A673 (cell line): ENCODE measurements around the gene MDK. TPM values are rescaled to one million over a fixed set of nuclear protein-coding genes. Genes with fewer than 3 reads are reported as not detected.

Experiments
- BruUV-seq: library from RNA; stranded (reverse); fragments of 400-500 nt; replicated peaks from 2 replicates; lab custom pipeline; 2021; lab: Mats Ljungman, UMichigan
- CTCF ChIA-PET: fragments of 300-600 bp; sonication (Branson Sonifier 250); formaldehyde crosslinking; loops from one replicate; lab custom pipeline; 2022; ENCODE audit warnings: antibody characterized with exemption; lab: Charles Lee
- POLR2A ChIA-PET: fragments of 300-600 bp; sonication (Branson Sonifier 250); formaldehyde crosslinking; loops from one replicate; lab custom pipeline; 2022; ENCODE audit warnings: antibody characterized with exemption; ENCODE audit not compliant: low non-redundant PET; lab: Charles Lee
- DNase-seq: peaks from one replicate; pipeline ENCODE4 v3.0.0-alpha.2; 2015; ENCODE audit warnings: low spot score
- H3K27ac ChIP-seq: fragments of 200-600 bp; sonication (generic); 2 replicates; pipeline ENCODE4 v1.5.1; 2016; ENCODE audit warnings: mixed run types, low read depth, mild to moderate bottlenecking, mixed read lengths, antibody characterized with exemption, low read length; ENCODE audit not compliant: poor library complexity, severe bottlenecking
- H3K27me3 ChIP-seq: fragments of 200-600 bp; sonication (generic); replicated peaks from 2 replicates; pipeline ENCODE4 v1.6.1; 2017; ENCODE audit warnings: mixed run types, low read depth, mild to moderate bottlenecking, mixed read lengths, antibody characterized with exemption, low read length; ENCODE audit not compliant: insufficient read depth, poor library complexity
- H3K36me3 ChIP-seq: fragments of 200-600 bp; sonication (generic); 2 replicates; pipeline ENCODE4 v1.6.1; 2016; ENCODE audit warnings: mixed run types, mild to moderate bottlenecking, mixed read lengths, antibody characterized with exemption, low read length; ENCODE audit not compliant: insufficient read depth, poor library complexity, severe bottlenecking
- H3K4me1 ChIP-seq: fragments of 200-600 bp; sonication (generic); 2 replicates; pipeline ENCODE4 v1.6.1; 2017; ENCODE audit warnings: mixed run types, mild to moderate bottlenecking, mixed read lengths, antibody characterized with exemption, low read length; ENCODE audit not compliant: insufficient read depth, poor library complexity, severe bottlenecking
- H3K4me3 ChIP-seq: fragments of 200-600 bp; sonication (generic); 2 replicates; pipeline ENCODE4 v1.5.1; 2016; ENCODE audit warnings: low read depth, mixed run types, mild to moderate bottlenecking, mixed read lengths, low read length; ENCODE audit not compliant: poor library complexity, severe bottlenecking
- H3K9me3 ChIP-seq: fragments of 200-600 bp; sonication (generic); 2 replicates; pipeline ENCODE4 v1.6.1; 2016; ENCODE audit warnings: mixed run types, low read depth, mild to moderate bottlenecking, mixed read lengths, antibody characterized with exemption, low read length; ENCODE audit not compliant: poor library complexity, severe bottlenecking
- CTCF ChIP-seq: fragments of 300-800, 200-600 bp; sonication (generic); conservative IDR thresholded peaks from 2 replicates; pipeline ENCODE4 v1.5.1; 2017; ENCODE audit warnings: low read depth, mild to moderate bottlenecking, antibody characterized with exemption, low read length, moderate library complexity, mixed read lengths
- EZH2 ChIP-seq: fragments of 200-600 bp; sonication (generic); IDR thresholded peaks from 2 replicates; pipeline ENCODE4 v1.6.1; 2017; ENCODE audit warnings: borderline replicate concordance, low read depth, mild to moderate bottlenecking, mixed read lengths, antibody characterized with exemption, low read length; ENCODE audit not compliant: poor library complexity, severe bottlenecking
- intact Hi-C: fragments of 100-400 bp; cut with micrococcal nuclease; formaldehyde crosslinking; loops from one replicate; pipeline ENCODE4 v1.10.0; 2022; ENCODE audit not compliant: unreplicated experiment
- total RNA-seq: library from RNA; stranded (reverse); gene quantifications from 2 replicates; pipeline ENCODE4 v1.2.3, GENCODE V29; 2021

Gene MDK
- total RNA-seq, 1 experiment from 2014 or later, result 252 TPM

GRCh38 chr11:46418751-46419150 lies 37.3 kb downstream of the MDK start:
- H3K4me3 ChIP-seq, result no peak overlapping the region
- peaks cover 19% of the 10 kb centered on the region for H3K4me1 ChIP-seq
- no TSS peak for BruUV-seq
- no peaks in the 10 kb centered on the region for H3K27me3 ChIP-seq
- H3K36me3 ChIP-seq, result peaks cover 7% of the 10 kb centered on the region
- intact Hi-C loops, result no loop called here
- CTCF ChIA-PET, result no interaction called here
- H3K9me3 ChIP-seq, result no peaks in the 10 kb centered on the region
- POLR2A ChIA-PET, result interaction anchor here (0.6 to 0.7 kb wide), 2 partner anchors 12 to 73 kb away, joined by 3 read pairs; no protein-coding TSS in a partner anchor
- no peak for TF ChIP-seq EZH2
- TF ChIP-seq CTCF, result no peak
- H3K27ac ChIP-seq, result no peak overlapping the region
- DNase-seq, result no peak

DNA sequence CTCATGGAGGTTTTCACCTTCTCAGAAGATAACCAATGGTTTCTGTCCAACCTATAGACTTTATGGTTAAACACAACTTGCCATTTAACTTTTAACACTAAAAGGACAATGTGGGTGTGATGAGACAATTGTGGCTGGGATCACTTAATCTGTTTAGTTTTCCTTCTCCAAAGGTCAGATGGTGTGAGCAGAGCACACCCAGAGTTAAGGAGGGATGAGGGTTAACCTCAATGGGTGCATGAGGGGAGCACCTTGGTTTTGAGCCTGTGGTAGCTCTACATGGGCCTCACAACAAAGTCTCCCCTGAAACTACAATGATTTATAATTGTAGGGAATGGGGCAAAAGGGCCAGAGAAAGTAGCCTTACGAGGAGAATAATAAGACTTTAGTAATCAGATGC lies 39.0 kb downstream of the MDK start:
- no peak for DNase-seq
- H3K9me3 ChIP-seq, result no peaks in the 10 kb centered on the region
- POLR2A ChIA-PET, result no interaction called here
- no peak for TF ChIP-seq EZH2
- TF ChIP-seq CTCF, result no peak
- no peak overlapping the region for H3K4me3 ChIP-seq
- no peaks in the 10 kb centered on the region for H3K27me3 ChIP-seq
- intact Hi-C loops, result no loop called here
- H3K4me1 ChIP-seq, result peaks cover 4% of the 10 kb centered on the region
- no peak overlapping the region for H3K27ac ChIP-seq
- CTCF ChIA-PET, result no interaction called here
- no TSS peak for BruUV-seq
- peaks cover 7% of the 10 kb centered on the region for H3K36me3 ChIP-seq

- BruUV-seq, result no TSS peak
- no peak overlapping the region for H3K27ac ChIP-seq
- ChIA-PET POLR2A (no interaction called here), CTCF (no interaction called here)
- no peak for TF ChIP-seq CTCF
- no peak for TF ChIP-seq EZH2
- no peaks in the 10 kb centered on the region for H3K27me3 ChIP-seq
- peaks cover 8% of the 10 kb centered on the region for H3K4me1 ChIP-seq
- intact Hi-C loops, result no loop called here
- peaks cover 7% of the 10 kb centered on the region for H3K36me3 ChIP-seq
- H3K4me3 ChIP-seq, result no peak overlapping the region
- no peaks in the 10 kb centered on the region for H3K9me3 ChIP-seq
- no peak for DNase-seq
These were observed 39.9 kb downstream of the MDK start for GRCh38 chr11:46421257-46421880.
